C4-2B (cell line): ENCODE results near the gene CMIP.

Experiments
- H3K27ac ChIP-seq: fragments of 450-650 bp; 2 replicates; pipeline ENCODE4 v1.5.1; 2017
- CTCF ChIP-seq: fragments of 450-650 bp; conservative IDR thresholded peaks from 2 replicates; pipeline ENCODE4 v1.5.1; 2017; ENCODE audit warnings: mild to moderate bottlenecking
- ZFX ChIP-seq: fragments of 450-650 bp; IDR thresholded peaks from 2 replicates; pipeline ENCODE4 v1.6.1; 2017

Gene CMIP

GRCh38 chr16:81496742-81497141 lies 52.1 kb downstream of the CMIP start:
- TF ChIP-seq ZFX (no peak), CTCF (no peak)
- H3K27ac ChIP-seq: no peak overlapping the region

GRCh38 chr16:81497690-81498089 lies 53.1 kb downstream of the CMIP start:
- no peak overlapping the region for H3K27ac ChIP-seq
- no peak for TF ChIP-seq ZFX

GRCh38 chr16:81498351-81498750 lies 53.7 kb downstream of the CMIP start:
- no peak for TF ChIP-seq CTCF
- no peak for TF ChIP-seq ZFX
- H3K27ac ChIP-seq: no peak overlapping the region

- no peak for TF ChIP-seq CTCF
- no peak for TF ChIP-seq ZFX
- H3K27ac ChIP-seq: no peak overlapping the region
These were observed 55.2 kb downstream of the CMIP start for GRCh38 chr16:81499576-81500380.

- H3K27ac ChIP-seq: no peak overlapping the region
- TF ChIP-seq ZFX (no peak), CTCF (no peak)
These were observed 56.4 kb downstream of the CMIP start for GRCh38 chr16:81500833-81501521.

DNA sequence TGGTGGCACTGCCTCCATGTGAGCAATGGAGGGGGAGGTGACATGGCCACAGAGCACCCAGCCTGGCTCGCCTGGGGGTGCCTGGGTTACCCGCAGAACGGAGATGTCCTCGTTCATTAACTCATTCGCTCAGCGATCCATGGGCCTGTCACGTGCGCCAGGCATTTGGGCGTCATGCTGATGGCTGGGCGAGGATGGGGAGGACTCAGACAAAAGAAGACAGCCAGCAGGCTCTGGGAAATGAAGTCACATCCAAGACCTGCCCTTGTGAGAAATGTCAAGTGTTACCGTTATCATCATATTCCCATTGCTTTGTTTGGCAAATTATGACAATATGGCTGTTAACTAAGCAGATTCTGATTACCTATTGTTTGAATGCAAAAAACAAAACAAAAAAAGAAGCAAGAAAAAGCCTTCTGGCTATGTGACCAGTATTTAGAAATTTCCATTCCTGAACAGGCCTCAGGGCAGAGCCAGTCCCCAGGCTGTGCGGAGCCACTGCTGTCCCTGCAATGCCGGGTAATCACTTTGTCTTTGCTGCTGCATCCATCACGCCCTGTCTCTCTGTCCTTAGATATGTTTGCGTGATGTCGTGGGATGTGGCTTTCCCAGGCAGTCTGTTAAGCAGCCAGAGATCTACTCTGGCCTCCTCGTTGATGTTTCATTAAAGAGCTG lies 57.9 kb downstream of the CMIP start:
- TF ChIP-seq CTCF: no peak
- TF ChIP-seq ZFX: no peak
- no peak overlapping the region for H3K27ac ChIP-seq

DNA sequence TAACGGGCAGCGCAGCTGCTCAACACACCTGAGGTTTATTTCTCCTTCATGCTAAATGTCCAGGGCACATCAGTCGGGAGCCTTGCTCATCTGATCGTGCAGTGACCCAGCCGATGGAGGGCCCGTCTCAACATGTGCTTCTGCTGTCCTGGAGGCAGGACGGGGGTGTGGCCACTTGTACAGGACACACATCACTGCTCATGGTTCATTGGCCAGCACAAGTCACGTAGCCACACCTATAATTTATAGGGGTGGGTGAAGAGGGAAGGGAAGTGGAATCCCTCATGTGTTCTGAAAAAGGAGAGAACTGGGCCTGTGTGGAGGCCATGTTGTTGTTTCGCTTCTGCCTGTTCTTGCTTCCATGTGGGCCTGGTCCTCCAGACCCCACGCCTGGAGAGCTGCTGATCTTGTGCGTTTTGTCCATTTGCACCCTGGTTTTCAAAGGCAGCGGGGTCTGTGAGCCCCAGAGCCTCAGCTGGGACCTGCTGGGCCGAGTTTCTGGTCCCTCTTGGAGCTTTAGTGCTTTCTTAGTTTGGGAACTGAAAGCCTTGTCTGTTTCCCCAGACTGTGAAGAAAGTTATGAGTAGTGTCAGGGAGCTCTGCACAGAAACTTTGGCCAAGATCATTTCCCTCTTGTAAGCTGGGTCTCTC lies 60.5 kb downstream of the CMIP start:
- TF ChIP-seq CTCF (no peak), ZFX (no peak)
- H3K27ac ChIP-seq: no peak overlapping the region
